HepG2 (cell line): Measurements from ENCODE around the gene ADSS2. TPM values are rescaled to one million over a fixed set of nuclear protein-coding genes. Genes with fewer than 3 reads are reported as not detected.

Experiments used
- CEBPG ChIP-seq: IDR thresholded peaks from 2 replicates; pipeline ENCODE4 v1.6.1; 2016
- ELF4 ChIP-seq: sonication (generic); formaldehyde crosslinking; IDR thresholded peaks from 2 replicates; pipeline ENCODE4 v1.5.0; 2020; ENCODE audit warnings: missing genetic modification reagents, mild to moderate bottlenecking, moderate library complexity, borderline replicate concordance
- KDM5A ChIP-seq: fragments of 200-600 bp; sonication (generic); IDR thresholded peaks from 2 replicates; pipeline ENCODE4 v1.7.0; 2018; ENCODE audit warnings: antibody characterized with exemption, mild to moderate bottlenecking, low read length, borderline replicate concordance
- MAFF ChIP-seq: IDR thresholded peaks from 2 replicates; pipeline ENCODE4 v1.6.1; 2011; ENCODE audit warnings: low read depth, low read length, improper control_type of control experiment
- MEIS1 ChIP-seq: sonication (generic); formaldehyde crosslinking; IDR thresholded peaks from 2 replicates; pipeline ENCODE4 v1.9.0; 2021; ENCODE audit warnings: mild to moderate bottlenecking, missing genetic modification reagents, moderate library complexity, borderline replicate concordance
- NCOA1 ChIP-seq: sonication (generic); formaldehyde crosslinking; IDR thresholded peaks from 2 replicates; pipeline ENCODE4 v1.9.0; 2021; ENCODE audit warnings: missing genetic modification reagents
- PHF20 ChIP-seq: sonication (generic); formaldehyde crosslinking; IDR thresholded peaks from 2 replicates; pipeline ENCODE4 v1.5.0; 2020; ENCODE audit warnings: mild to moderate bottlenecking, missing genetic modification reagents
- SP140L ChIP-seq: sonication (generic); formaldehyde crosslinking; IDR thresholded peaks from 2 replicates; pipeline ENCODE4 v1.4.0; 2020; ENCODE audit warnings: missing genetic modification reagents, borderline replicate concordance
- SRY ChIP-seq: sonication (generic); formaldehyde crosslinking; IDR thresholded peaks from 2 replicates; pipeline ENCODE4 v1.8.0; 2022; ENCODE audit warnings: mild to moderate bottlenecking, missing genetic modification reagents
- THAP7 ChIP-seq: sonication (generic); formaldehyde crosslinking; IDR thresholded peaks from 2 replicates; pipeline ENCODE4 v1.8.1; 2023; ENCODE audit warnings: mild to moderate bottlenecking, missing genetic modification reagents
- ZNF260 ChIP-seq: sonication (generic); formaldehyde crosslinking; IDR thresholded peaks from 2 replicates; pipeline ENCODE4 v1.4.0; 2020; ENCODE audit warnings: missing genetic modification reagents, low read depth, mild to moderate bottlenecking, borderline replicate concordance
- ZNF280B ChIP-seq: sonication (generic); formaldehyde crosslinking; IDR thresholded peaks from 2 replicates; pipeline ENCODE4 v1.5.0; 2020; ENCODE audit warnings: missing genetic modification reagents, mild to moderate bottlenecking, borderline replicate concordance
- ZNF34 ChIP-seq: sonication (generic); formaldehyde crosslinking; IDR thresholded peaks from 2 replicates; pipeline ENCODE4 v1.4.0; 2020; ENCODE audit warnings: mild to moderate bottlenecking, missing genetic modification reagents, borderline replicate concordance
- ZNF451 ChIP-seq: sonication (generic); formaldehyde crosslinking; IDR thresholded peaks from 2 replicates; pipeline ENCODE4 v1.5.0; 2020; ENCODE audit warnings: mild to moderate bottlenecking, missing genetic modification reagents
- ZNF546 ChIP-seq: sonication (generic); formaldehyde crosslinking; conservative IDR thresholded peaks from 2 replicates; pipeline ENCODE4 v1.8.1; 2023; ENCODE audit warnings: mild to moderate bottlenecking, missing genetic modification reagents
- ZSCAN21 ChIP-seq: sonication (generic); formaldehyde crosslinking; IDR thresholded peaks from 2 replicates; pipeline ENCODE4 v1.8.0; 2022; ENCODE audit warnings: mild to moderate bottlenecking, missing genetic modification reagents, moderate library complexity, borderline replicate concordance
- polyA plus RNA-seq, 8 experiments: library from polyadenylated mRNA; depleted of rRNA in 3 of 8; stranded (reverse) in 7 of 8; unstranded in 1 of 8; fragments of >200 nt; fragmentation: Illumina TruSeq in 4 of 8; extraction: Trizol in 4 of 8; gene quantifications; 2 replicates each; pipeline versions ENCODE4 v1.2.1 to v1.2.3, GENCODE V29; 2011 to 2016; ENCODE audit warnings: low read depth in 4 of 8, missing spikeins in 1 of 8, mixed read lengths in 1 of 8; ENCODE audit not compliant: insufficient read depth in 1 of 8
- total RNA-seq, 5 experiments: library from RNA; depleted of rRNA; stranded (reverse); fragments of >200 nt; fragmentation: Illumina TruSeq; extraction: Trizol; gene quantifications; 2 replicates each; pipeline ENCODE4 v1.2.3, GENCODE V29; 2016; ENCODE audit warnings: low read depth in 1 of 5
- TF ChIP-seq, protein P1 (sequence below): IDR thresholded peaks from 2 replicates; pipeline ENCODE4 v1.6.1; 2016; ENCODE audit warnings: low read depth
- TF ChIP-seq, protein P2 (sequence below): sonication (generic); formaldehyde crosslinking; IDR thresholded peaks from 2 replicates; pipeline ENCODE4 v1.5.0; 2020; ENCODE audit warnings: missing genetic modification reagents
- TF ChIP-seq, protein P3 (sequence below): sonication (generic); formaldehyde crosslinking; IDR thresholded peaks from 2 replicates; pipeline ENCODE4 v1.9.0; 2021; ENCODE audit warnings: missing genetic modification reagents, borderline replicate concordance

Gene ADSS2
- total and polyA plus RNA-seq, 2 of the 13 experiments (the other 11 are each of a cell fraction or from before 2014, with no cell fraction given), result 15.1 to 43.4 TPM

DNA sequence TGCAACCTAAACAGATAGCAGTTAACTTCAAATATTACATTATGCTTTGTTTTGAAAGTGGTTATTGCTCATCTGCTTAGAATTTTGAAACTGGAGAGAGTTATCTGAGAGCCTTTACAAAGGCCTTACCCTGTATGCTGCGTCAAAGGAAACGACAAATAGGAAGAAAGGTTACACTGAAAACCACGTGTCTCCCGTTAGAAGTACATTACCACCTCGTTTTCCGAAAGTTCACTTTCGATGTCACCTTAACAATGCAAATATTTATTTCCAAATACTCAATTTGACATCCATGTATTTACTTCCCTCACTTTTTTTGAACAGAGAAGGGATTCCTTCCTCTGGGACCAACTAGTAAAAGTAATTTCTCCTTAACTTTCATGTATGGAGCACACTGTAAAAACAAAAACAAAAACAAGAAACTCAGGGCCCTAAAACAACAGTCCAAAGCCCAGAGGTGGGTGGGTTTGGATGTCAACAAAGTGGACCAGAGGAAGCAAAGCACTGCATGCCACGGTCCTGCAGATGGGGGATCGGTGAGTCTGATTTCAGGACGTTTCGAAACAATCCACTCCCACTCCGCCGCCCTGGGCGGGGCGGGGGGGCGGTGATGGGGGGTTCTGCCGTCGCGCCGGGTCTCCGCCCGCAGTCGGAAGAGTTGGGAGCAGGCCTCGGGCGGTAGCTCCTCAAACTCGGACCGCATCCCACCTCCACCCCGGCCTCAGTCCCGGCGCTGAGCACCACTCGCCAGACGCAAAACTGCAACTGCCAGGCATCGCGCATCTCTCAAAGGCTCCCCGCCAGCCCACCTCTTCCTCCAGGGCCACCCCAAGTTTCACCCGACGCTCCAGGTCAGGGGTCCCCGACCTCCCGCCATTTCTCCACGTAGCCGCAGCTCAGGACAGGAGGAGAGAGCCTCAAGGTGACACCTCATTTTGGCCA, 841 bp downstream of the ADSS2 start (continued):
- TF ChIP-seq ZNF546 (CRISPR knock-in tag), result no peak
- TF ChIP-seq SRY (CRISPR knock-in tag), result no peak
- TF ChIP-seq ZNF260, result no peak
- TF ChIP-seq ZNF280B, result peak; percentile 81; the same call in 1 of the 2 replicates
- TF ChIP-seq MAFF, result no peak
- TF ChIP-seq ZSCAN21, result 0 out of 2 replicates have a peak, but pooled peaks have one; percentile 11
- TF ChIP-seq, protein P1, sequence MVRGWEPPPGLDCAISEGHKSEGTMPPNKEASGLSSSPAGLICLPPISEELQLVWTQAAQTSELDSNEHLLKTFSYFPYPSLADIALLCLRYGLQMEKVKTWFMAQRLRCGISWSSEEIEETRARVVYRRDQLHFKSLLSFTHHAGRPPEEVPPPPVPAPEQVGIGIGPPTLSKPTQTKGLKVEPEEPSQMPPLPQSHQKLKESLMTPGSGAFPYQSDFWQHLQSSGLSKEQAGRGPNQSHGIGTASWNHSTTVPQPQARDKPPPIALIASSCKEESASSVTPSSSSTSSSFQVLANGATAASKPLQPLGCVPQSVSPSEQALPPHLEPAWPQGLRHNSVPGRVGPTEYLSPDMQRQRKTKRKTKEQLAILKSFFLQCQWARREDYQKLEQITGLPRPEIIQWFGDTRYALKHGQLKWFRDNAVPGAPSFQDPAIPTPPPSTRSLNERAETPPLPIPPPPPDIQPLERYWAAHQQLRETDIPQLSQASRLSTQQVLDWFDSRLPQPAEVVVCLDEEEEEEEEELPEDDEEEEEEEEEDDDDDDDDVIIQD (CRISPR knock-in tag), result 0 out of 2 replicates have a peak, but pooled peaks have one; percentile 11
- 0 out of 2 replicates have a peak, but pooled peaks have one; percentile 42 for TF ChIP-seq THAP7 (CRISPR knock-in tag)
- 0 out of 2 replicates have a peak, but pooled peaks have one; percentile 15 for TF ChIP-seq NCOA1
- TF ChIP-seq MEIS1 (CRISPR knock-in tag), result peak; percentile 64; the same call in 1 of the 2 replicates
- TF ChIP-seq SP140L (CRISPR knock-in tag), result 0 out of 2 replicates have a peak, but pooled peaks have one; percentile 25
- no peak for TF ChIP-seq ZNF34
- TF ChIP-seq, protein P2, sequence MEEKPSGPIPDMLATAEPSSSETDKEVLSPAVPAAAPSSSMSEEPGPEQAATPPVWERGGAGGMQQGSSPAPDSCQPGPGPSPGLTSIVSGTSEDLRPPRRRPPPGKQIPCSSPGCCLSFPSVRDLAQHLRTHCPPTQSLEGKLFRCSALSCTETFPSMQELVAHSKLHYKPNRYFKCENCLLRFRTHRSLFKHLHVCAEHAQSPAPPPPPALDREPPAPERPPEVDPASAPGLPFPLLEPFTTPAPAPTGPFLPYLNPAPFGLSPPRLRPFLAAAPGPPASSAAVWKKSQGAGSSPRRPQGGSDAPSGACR (CRISPR knock-in tag), result no peak
- 0 out of 2 replicates have a peak, but pooled peaks have one; percentile 32 for TF ChIP-seq KDM5A
- peak; percentile 31; the same call in 1 of the 2 replicates for TF ChIP-seq ZNF451 (CRISPR knock-in tag)
- peak; percentile 1; the same call in 1 of the 2 replicates for TF ChIP-seq PHF20 (CRISPR knock-in tag)
- TF ChIP-seq CEBPG (CRISPR knock-in tag), result peak; percentile 58; the same call in 1 of the 2 replicates
- TF ChIP-seq, protein P3, sequence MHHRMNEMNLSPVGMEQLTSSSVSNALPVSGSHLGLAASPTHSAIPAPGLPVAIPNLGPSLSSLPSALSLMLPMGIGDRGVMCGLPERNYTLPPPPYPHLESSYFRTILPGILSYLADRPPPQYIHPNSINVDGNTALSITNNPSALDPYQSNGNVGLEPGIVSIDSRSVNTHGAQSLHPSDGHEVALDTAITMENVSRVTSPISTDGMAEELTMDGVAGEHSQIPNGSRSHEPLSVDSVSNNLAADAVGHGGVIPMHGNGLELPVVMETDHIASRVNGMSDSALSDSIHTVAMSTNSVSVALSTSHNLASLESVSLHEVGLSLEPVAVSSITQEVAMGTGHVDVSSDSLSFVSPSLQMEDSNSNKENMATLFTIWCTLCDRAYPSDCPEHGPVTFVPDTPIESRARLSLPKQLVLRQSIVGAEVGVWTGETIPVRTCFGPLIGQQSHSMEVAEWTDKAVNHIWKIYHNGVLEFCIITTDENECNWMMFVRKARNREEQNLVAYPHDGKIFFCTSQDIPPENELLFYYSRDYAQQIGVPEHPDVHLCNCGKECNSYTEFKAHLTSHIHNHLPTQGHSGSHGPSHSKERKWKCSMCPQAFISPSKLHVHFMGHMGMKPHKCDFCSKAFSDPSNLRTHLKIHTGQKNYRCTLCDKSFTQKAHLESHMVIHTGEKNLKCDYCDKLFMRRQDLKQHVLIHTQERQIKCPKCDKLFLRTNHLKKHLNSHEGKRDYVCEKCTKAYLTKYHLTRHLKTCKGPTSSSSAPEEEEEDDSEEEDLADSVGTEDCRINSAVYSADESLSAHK (CRISPR knock-in tag), result no peak
- 0 out of 2 replicates have a peak, but pooled peaks have one; percentile 7 for TF ChIP-seq ELF4 (CRISPR knock-in tag)
